Adipose tissue (tissue), 3 donors: ENCODE results near the gene HACE1. TPM values are rescaled to one million over a fixed set of nuclear protein-coding genes. Genes with fewer than 3 reads are reported as not detected.
"Not testable (repeated sequence)": the region's sequence is repeated elsewhere in the genome, so short reads cannot be mapped to it uniquely, and the experiment has no call there.

Experiments used
- H3K27ac ChIP-seq: one replicate; pipeline ENCODE4 v1.5.1; 2013; ENCODE audit warnings: low read depth, low read length
- WGBS, 3 donors: extraction: QIAGEN DNeasy Blood & Tissue Kit; methylation state at CpG; one replicate each; pipeline ENCODE4 v1.1.7; 2013; 5-methylcytosine and 5-hydroxymethylcytosine counted together
- polyA plus RNA-seq, 3 donors: library from polyadenylated mRNA; stranded (reverse); fragments of 200-250 nt; gene quantifications; one replicate each; pipeline ENCODE4 v1.2.3, GENCODE V29; 2013
- donor health status: healthy with polysubstance abuse.
- donor health status: Bipolar disorder and iron deficiency.
- donor health status: healthy.

Gene HACE1
- polyA plus RNA-seq, 3 donors, result 2.5 to 8.1 (median 5.5) TPM

- H3K27ac ChIP-seq, result no peak overlapping the region
- WGBS, 3 donors, result 94 to 97% (median 94%) methylated on average over 1 of the region's 1 CpG
Observed at GRCh38 chr6:104837158-104837557, 22.6 kb downstream of the HACE1 start.

GRCh38 chr6:104836479-104837020, 23.2 kb downstream of the HACE1 start:
- 91 to 95% (median 93%) methylated on average over 5 of the region's 5 CpGs for WGBS, 3 donors
- not testable (repeated sequence) for H3K27ac ChIP-seq

DNA sequence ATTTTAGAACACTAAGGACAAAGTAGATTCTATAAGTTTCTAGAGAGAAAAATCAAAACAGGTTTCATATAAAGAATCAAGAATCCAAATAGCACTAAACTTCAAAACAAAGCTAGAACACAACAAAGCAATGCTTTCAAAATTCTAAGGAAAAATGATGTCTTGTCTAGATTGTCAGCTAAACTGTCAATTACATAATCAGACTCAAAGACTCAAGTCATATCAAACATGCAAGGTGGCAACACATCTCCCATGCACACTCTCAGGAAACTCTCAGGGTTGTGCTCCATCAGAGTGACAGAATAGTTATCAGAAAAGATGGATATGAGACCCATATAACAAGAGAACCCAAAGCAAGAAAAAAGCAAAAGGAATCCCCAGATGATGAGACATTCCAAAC, 23.9 kb downstream of the HACE1 start:
- H3K27ac ChIP-seq, result no peak overlapping the region

DNA sequence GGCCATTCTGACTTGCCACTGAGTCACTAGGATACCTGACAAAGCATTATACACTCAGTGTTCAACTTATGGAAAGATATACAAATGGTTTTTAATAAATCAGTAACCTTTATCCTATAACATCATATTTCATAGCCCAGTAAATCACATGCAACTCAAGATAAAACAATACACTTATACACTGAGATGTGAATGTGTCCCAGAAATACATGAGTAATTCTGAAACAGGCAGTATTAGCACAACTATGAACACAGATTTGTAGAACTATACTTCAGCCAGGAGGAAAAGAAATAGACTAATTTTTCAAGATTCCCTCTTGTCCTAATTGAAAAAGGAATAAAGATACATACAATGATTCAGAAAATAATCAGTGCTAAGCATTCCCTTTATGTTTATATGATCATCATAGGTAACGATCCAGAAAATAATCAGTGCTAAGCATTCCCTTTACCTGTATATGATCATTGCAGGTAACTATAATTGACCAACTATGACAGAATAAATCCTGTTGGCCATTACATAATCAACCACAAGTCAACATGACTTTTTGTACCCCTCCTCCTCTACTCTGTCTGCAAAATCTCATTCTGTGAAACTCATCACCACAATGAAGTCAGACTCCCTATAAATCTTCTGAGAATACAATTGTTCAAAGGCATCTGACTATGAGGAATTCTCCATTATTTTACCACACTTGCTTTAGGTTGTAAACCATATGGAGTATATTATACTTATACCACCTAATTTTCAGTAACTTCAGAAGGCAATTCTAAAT, 30.3 kb downstream of the HACE1 start:
- no peak overlapping the region for H3K27ac ChIP-seq
- WGBS, 3 donors, result 94 to 99% (median 97%) methylated on average over 1 of the region's 1 CpG

DNA sequence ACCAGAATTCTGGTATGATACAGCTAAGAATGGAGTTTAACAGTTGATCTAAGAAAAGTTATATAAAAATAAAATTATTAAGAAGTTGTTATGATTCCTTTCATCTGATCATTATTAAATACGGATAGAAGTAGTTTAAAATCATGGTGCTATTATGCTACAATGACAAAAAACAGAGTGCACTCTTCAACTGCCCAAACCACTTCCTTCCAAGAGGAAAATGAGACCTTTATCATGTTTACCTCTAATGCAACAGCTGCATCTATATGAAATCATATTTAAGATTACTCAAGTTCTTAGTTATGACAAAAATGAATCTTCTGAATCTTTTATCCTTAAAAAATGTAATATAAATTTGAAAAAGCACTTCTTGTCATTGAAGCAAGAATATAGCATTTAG, 31.2 kb downstream of the HACE1 start:
- 59 to 78% (median 65%) methylated on average over 1 of the region's 1 CpG for WGBS, 3 donors

GRCh38 chr6:104820820-104821219, 38.9 kb downstream of the HACE1 start:
- H3K27ac ChIP-seq, result not testable (repeated sequence)
- WGBS, 3 donors, result 96 to 98% (median 97%) methylated on average over 4 of the region's 4 CpGs

More for the DNA sequence above, 31.2 kb downstream of the HACE1 start:
- no peak overlapping the region for H3K27ac ChIP-seq

- no peak overlapping the region for H3K27ac ChIP-seq
- WGBS, 3 donors, result 92 to 98% (median 97%) methylated on average over 3 of the region's 3 CpGs
Observed at GRCh38 chr6:104816125-104816524, 43.6 kb downstream of the HACE1 start.

- no peak overlapping the region for H3K27ac ChIP-seq
- 93 to 100% (median 98%) methylated on average over 2 of the region's 2 CpGs for WGBS, 3 donors
Observed at GRCh38 chr6:104814743-104815142, 45.0 kb downstream of the HACE1 start.

GRCh38 chr6:104813552-104813951, 46.2 kb downstream of the HACE1 start:
- WGBS, 3 donors, result 94 to 96% (median 96%) methylated on average over 2 of the region's 2 CpGs

DNA sequence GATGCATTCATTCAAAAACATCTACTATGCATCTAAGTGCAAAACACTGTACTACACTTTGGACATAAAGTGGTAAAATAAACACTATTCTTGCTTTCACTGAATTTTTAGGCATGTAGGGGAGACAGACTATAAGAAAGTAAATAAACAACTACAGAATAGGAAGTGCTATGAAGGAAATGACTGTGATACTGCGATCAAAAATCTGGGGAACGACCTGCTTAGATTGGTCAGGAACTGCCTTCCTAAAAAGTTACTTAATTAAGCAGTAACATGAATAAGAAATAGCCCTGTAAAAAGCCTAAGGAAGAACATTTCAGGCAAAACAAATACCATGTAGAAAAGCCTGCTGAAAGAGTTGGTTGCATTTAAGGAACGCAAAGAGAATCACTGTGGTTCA, 50.6 kb downstream of the HACE1 start:
- H3K27ac ChIP-seq, result no peak overlapping the region
- WGBS, 3 donors, result 68 to 95% (median 70%) methylated on average over 3 of the region's 3 CpGs

More at GRCh38 chr6:104813552-104813951, 46.2 kb downstream of the HACE1 start:
- H3K27ac ChIP-seq, result no peak overlapping the region

DNA sequence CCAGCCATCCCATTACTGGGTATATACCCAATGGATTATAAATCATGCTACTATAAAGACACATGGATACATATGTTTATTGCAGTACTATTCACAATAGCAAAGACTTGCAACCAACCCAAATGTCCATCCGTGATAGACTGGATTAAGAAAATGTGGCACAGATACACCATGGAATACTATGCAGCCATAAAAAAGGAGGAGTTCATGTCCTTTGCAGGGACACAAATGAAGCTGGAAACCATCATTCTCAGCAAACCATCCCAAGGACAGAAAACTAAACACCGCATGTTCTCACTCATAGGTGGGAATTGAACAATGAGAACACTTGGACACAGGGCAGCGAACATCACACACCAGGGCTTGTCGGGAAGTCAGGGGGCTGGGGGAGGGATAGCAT, 54.4 kb downstream of the HACE1 start:
- 95 to 98% (median 98%) methylated on average over 4 of the region's 4 CpGs for WGBS, 3 donors

GRCh38 chr6:104799134-104799657, 60.5 kb downstream of the HACE1 start:
- 92 to 96% (median 94%) methylated on average over 3 of the region's 3 CpGs for WGBS, 3 donors
- H3K27ac ChIP-seq, result no peak overlapping the region

More for the DNA sequence above, 54.4 kb downstream of the HACE1 start:
- H3K27ac ChIP-seq, result not testable (repeated sequence)

DNA sequence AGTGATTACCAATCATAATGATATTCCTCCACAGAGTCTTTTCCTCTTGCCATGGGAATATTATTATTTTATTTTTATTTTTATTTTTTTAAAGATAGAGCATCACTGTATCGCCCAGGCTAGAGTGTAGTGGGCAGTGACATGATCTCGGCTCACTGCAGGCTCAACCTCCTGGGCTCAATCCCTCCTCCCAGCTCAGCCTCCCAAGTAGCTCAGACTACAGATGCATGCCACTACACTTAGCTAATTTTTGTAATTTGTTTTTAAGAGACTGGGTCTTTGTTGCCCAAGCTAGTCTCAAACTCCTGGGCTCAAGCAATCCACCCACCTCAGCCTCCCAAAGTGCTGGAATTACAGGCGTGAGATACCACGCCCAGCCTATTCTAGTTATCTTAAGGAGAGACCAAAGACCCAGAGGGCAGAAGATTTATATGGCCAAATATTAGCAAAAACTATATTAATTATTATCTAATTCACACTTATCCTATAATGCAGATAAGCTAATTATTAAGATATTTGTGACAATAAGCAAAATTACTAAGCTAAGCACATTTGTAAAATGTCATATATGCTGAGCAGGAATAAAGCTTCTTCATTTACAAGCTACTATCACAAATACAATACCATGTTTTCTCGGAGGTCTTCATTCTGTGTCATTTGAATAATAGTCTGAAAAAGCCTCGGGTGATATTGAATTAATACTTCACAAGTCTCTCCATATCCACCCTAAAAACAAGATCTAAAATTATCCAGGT, 63.5 kb downstream of the HACE1 start:
- WGBS, 3 donors, result 91 to 95% (median 92%) methylated on average over 6 of the region's 6 CpGs
- no peak overlapping the region for H3K27ac ChIP-seq

GRCh38 chr6:104795363-104795762, 64.4 kb downstream of the HACE1 start:
- 70 to 96% (median 95%) methylated on average over 3 of the region's 3 CpGs for WGBS, 3 donors
- H3K27ac ChIP-seq, result no peak overlapping the region

DNA sequence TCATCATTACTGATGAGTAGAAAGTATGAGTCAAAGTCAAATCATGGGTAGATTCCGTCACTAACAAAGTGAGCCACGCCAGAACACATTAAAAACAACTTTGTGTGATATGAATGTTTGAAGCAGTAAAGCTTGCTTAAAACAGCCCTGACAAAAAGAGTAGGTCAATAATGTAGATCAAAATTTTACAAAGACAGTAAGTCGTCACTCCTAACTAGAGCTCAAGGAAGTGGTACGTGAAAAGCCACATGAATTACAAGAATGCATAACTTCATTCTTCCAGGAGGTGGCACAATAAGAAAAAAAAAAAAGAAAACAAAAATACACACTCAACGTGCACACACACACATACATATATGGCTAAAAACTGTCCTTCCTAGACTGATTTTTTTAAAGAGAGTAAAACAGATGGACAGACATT, 69.9 kb downstream of the HACE1 start:
- WGBS, 3 donors, result 50 to 53% (median 51%) methylated on average over 5 of the region's 5 CpGs
- no peak overlapping the region for H3K27ac ChIP-seq

DNA sequence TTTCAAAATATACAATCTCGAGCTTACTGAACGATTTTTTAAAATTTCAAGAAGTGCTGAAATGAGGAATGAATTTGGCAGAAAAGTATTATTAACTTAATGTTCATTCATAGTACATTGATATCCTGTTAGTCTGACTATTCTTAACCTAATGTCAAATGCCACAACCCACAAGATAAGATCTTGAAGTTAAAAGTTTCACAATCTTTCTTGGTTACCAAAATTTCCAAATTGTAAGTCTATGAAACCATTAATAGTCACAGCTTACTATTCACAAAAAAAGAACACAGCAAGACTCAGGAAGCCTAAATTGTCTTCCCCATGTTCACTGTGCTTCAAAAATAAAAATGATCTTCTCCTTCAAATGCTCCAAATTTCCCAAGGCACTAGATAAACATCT, 71.3 kb downstream of the HACE1 start:
- no peak overlapping the region for H3K27ac ChIP-seq
- WGBS, 3 donors, result 62 to 85% (median 74%) methylated on average over 2 of the region's 2 CpGs

DNA sequence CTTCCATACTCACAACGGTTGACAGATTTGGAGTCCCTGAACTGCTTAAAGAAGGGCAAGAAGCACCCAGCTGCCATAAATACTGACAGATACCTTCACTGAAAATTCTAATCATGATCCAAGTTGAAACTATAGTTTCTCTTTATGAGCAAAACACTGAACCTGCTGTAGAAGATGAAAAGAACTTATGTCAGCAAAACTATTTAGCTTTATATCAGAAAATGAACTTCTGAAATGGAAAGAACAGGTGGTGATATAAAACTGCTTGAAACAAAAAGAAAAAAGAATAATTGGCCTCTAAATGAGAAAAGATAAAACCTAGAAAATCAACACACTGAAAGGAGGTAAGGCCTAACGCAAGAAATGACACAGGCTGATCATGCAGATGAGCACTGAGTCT, 72.4 kb downstream of the HACE1 start:
- WGBS, 3 donors, result 90 to 97% (median 95%) methylated on average over 2 of the region's 2 CpGs

DNA sequence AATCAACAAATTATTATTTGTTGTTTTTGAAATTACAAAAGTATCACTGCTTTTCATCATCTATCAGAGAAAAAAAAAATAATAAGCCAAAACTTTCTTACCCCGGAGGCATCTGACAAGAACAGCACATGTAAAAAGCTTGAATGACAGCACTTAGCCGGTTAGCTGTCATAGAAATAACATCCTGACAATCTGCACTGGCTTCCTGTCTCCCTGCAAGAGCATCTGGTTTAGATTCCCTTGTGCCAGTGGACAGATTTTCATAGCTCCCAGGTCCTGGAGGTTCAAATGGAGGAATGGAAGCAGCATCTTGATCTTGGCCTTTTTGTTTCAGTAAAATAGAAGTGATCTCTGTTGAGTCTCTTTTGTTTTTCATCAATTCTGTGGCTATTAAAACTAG, 74.8 kb downstream of the HACE1 start:
- WGBS, 3 donors, result 44 to 75% (median 54%) methylated on average over 2 of the region's 2 CpGs
- no peak overlapping the region for H3K27ac ChIP-seq

More for the DNA sequence above, 72.4 kb downstream of the HACE1 start:
- no peak overlapping the region for H3K27ac ChIP-seq

DNA sequence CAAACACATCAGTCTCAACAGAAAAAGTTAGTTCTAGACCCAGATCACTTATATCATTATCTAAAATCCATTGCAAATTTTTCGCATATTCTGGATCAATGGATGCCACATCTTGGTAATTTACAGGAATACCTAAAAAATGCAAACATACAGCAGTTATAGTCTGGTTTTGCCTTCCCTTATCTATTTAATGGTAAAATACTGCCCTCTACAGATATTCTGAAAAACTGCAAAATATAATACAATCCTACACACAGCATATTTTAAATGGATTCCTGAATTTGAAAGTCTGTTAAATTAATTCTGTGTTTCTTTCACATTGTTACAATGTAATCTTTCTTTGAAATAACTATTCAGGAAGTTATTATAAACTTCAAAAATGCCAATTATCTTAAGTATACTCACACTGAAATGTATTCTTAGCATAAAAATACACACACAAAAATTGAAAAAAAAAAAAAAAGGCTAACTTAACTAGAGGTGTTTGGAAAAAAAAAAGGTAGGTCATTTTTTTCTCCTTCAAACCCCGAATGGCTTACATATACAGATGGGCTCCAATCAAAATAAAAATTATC, 88.4 kb downstream of the HACE1 start:
- WGBS, 3 donors, result 45 to 64% (median 59%) methylated on average over 2 of the region's 2 CpGs
- no peak overlapping the region for H3K27ac ChIP-seq
